CD14-positive monocyte (primary cell): ENCODE measurements around the gene MARCHF7. TPM values are rescaled to one million over a fixed set of nuclear protein-coding genes. Genes with fewer than 3 reads are reported as not detected.

Source experiments
- DNase-seq, 3 donors: peaks; one replicate each; pipeline ENCODE4 v3.0.0-alpha.2; 2011 to 2022
- H2AFZ ChIP-seq: 2 replicates; pipeline ENCODE4 v1.6.0; 2012; ENCODE audit warnings: mild to moderate bottlenecking, low read depth, low read length, inconsistent platforms; ENCODE audit not compliant: insufficient read depth, poor library complexity, severe bottlenecking
- H3K27ac ChIP-seq, 2 donors: 1 replicate in 1 of 2; 2 replicates in 1 of 2; pipeline ENCODE4 v1.5.1; 2012 to 2013; ENCODE audit warnings: low read length in 2 of 2, control low read depth in 1 of 2, inconsistent platforms in 1 of 2, low read depth in 1 of 2, mild to moderate bottlenecking in 1 of 2
- H3K27me3 ChIP-seq, 2 donors: one replicate each; pipeline versions ENCODE4 v1.6.0 to v1.6.1; 2011 to 2013; ENCODE audit warnings: low read length in 2 of 2; ENCODE audit not compliant: control insufficient read depth in 2 of 2, insufficient read depth in 2 of 2
- H3K36me3 ChIP-seq, 2 donors: replicated peaks in 1 of 2; 1 replicate in 1 of 2; 2 replicates in 1 of 2; pipeline versions ENCODE4 v1.5.1 to v1.6.1; 2012 to 2013; ENCODE audit warnings: low read length in 2 of 2, control low read depth in 1 of 2, inconsistent platforms in 1 of 2, mild to moderate bottlenecking in 1 of 2; ENCODE audit not compliant: insufficient read depth in 2 of 2, control insufficient read depth in 1 of 2
- H3K4me1 ChIP-seq, 2 donors: 1 replicate in 1 of 2; 2 replicates in 1 of 2; pipeline versions ENCODE4 v1.5.1 to v1.6.1; 2012 to 2013; ENCODE audit warnings: low read length in 2 of 2, control low read depth in 1 of 2, inconsistent platforms in 1 of 2, mild to moderate bottlenecking in 1 of 2, moderate library complexity in 1 of 2; ENCODE audit not compliant: insufficient read depth in 2 of 2, control insufficient read depth in 1 of 2
- H3K4me2 ChIP-seq: replicated peaks from 2 replicates; pipeline ENCODE3; 2012; ENCODE audit warnings: low read length, moderate library complexity, mild to moderate bottlenecking; ENCODE audit not compliant: poor library complexity, severe bottlenecking; ENCODE audit errors: extremely low read depth
- H3K4me3 ChIP-seq, 3 experiments: fragments of 200-600 bp in 1 of 3; sonication (generic) in 1 of 3; replicated peaks in 1 of 3; 1 replicate in 2 of 3; 2 replicates in 1 of 3; pipeline ENCODE4 v1.5.1; 2011 to 2013; ENCODE audit warnings: low read length in 3 of 3, mild to moderate bottlenecking in 3 of 3, control low read depth in 2 of 3, low read depth in 2 of 3, inconsistent platforms in 1 of 3, moderate library complexity in 1 of 3
- H3K79me2 ChIP-seq: 2 replicates; pipeline ENCODE4 v1.6.0; 2012; ENCODE audit warnings: mild to moderate bottlenecking, control low read depth, inconsistent platforms, low read length, moderate library complexity; ENCODE audit not compliant: insufficient read depth
- H3K9ac ChIP-seq: 2 replicates; pipeline ENCODE4 v1.6.0; 2017; ENCODE audit warnings: low read length, mild to moderate bottlenecking; ENCODE audit not compliant: insufficient read depth, poor library complexity, severe bottlenecking
- H3K9me3 ChIP-seq, 2 donors: replicated peaks in 1 of 2; 1 replicate in 1 of 2; 2 replicates in 1 of 2; pipeline versions ENCODE4 v1.5.1 to v1.6.1; 2012 to 2013; ENCODE audit warnings: low read length in 2 of 2, control low read depth in 1 of 2; ENCODE audit not compliant: control insufficient read depth in 1 of 2, insufficient read depth in 1 of 2
- H4K20me1 ChIP-seq: 2 replicates; pipeline ENCODE4 v1.6.0; 2012; ENCODE audit warnings: mild to moderate bottlenecking, low read length, control low read depth, moderate library complexity; ENCODE audit not compliant: insufficient read depth
- H3K27ac Mint-ChIP-seq, 7 donors: one replicate each; pipeline ENCODE4 v1.8.0; 2020; ENCODE audit warnings: mild to moderate bottlenecking in 7 of 7, mixed read lengths in 7 of 7, moderate library complexity in 6 of 7, inconsistent platforms in 2 of 7
- H3K27me3 Mint-ChIP-seq, 3 donors: one replicate each; pipeline ENCODE4 v1.8.0; 2021 to 2022; ENCODE audit warnings: low read depth in 3 of 3, mild to moderate bottlenecking in 3 of 3, mixed read lengths in 3 of 3, moderate library complexity in 3 of 3, inconsistent platforms in 1 of 3
- H3K36me3 Mint-ChIP-seq, 2 donors: one replicate each; pipeline ENCODE4 v1.8.0; 2020; ENCODE audit warnings: mixed read lengths in 2 of 2, inconsistent platforms in 1 of 2, mild to moderate bottlenecking in 1 of 2
- H3K4me1 Mint-ChIP-seq: one replicate; pipeline ENCODE4 v1.8.0; 2020; ENCODE audit warnings: mild to moderate bottlenecking, mixed read lengths
- H3K4me3 Mint-ChIP-seq, 2 donors: one replicate each; pipeline ENCODE4 v1.8.0; 2020; ENCODE audit warnings: mild to moderate bottlenecking in 2 of 2, mixed read lengths in 2 of 2, moderate library complexity in 1 of 2
- H3K9me3 Mint-ChIP-seq, 7 donors: one replicate each; pipeline ENCODE4 v1.8.0; 2020 to 2022; ENCODE audit warnings: mixed read lengths in 7 of 7, mild to moderate bottlenecking in 6 of 7, moderate library complexity in 6 of 7, inconsistent platforms in 2 of 7
- WGBS: methylation state at CpG from one replicate; pipeline ENCODE4 v1.1.5; 2013; ENCODE audit warnings: missing lambda C conversion rate; ENCODE audit not compliant: insufficient coverage; 5-methylcytosine and 5-hydroxymethylcytosine counted together
- intact Hi-C, 2 donors: fragments of 100-400 bp; cut with micrococcal nuclease; formaldehyde crosslinking; loops; one replicate each; pipeline versions ENCODE4 v1.15.0 to v1.15.1; 2023
- polyA plus RNA-seq, 3 donors: library from polyadenylated mRNA; depleted of rRNA in 1 of 3; unstranded in 2 of 3; stranded (reverse) in 1 of 3; fragments of 300-500 nt in 2 of 3; fragments of >200 nt in 1 of 3; fragmentation: Illumina TruSeq in 2 of 3; gene quantifications; 1 replicate in 2 of 3; 2 replicates in 1 of 3; pipeline ENCODE4 v1.2.3, GENCODE V29; 2012 to 2021
- TF ChIP-seq, protein P1 (sequence below): fragments of 200-600 bp; IDR thresholded peaks from one replicate; pipeline ENCODE4 v1.8.0; 2022; ENCODE audit warnings: antibody characterized with exemption, mild to moderate bottlenecking

The MARCHF7 gene
- polyA plus RNA-seq, 3 donors, result 46.7 to 124 (median 102) TPM

DNA sequence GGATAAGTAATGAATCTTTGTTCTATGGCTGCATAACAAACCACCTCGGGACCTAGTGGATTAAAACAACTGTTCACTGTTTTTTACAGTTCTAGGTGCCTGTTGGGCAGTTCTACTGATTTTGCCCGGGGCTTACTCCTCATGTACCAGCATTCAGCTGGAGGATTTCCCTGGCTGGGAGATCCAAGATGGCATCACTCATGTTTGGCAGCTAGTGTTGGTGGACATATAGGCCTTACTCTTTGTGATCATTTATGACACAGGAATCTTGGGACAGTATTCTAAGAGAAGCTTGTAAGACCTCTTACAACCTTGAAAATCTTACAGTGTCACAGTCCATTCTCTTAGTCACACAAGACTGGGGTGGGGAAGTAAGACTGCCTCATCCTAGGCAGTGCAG lies 4.6 kb downstream of the MARCHF7 start:
- intact Hi-C loops, result loop anchor here (5.0 to 10.0 kb wide), 3 partner anchors 80 to 92 kb away; partner anchors contain the start of gene CD302 (in 1 of the 2)
- 100% methylated on average over 2 of the region's 2 CpGs for WGBS
- Mint-ChIP-seq H3K4me1 (peaks cover 47% of the 10 kb centered on the region), H3K27ac (peak overlapping the region in 6 of 7 donors; percentile 23 to 87 (median 62)), H3K36me3 (peaks cover 44 to 55% of the 10 kb centered on the region in 2 donors), H3K4me3 (no peak overlapping the region), H3K9me3 (peaks cover 0 to 2% (median 0%) of the 10 kb centered on the region in 7 donors), H3K27me3 (no peaks in the 10 kb centered on the region)
- peaks cover 100% of the 10 kb centered on the region for H3K79me2 ChIP-seq
- H3K9me3 ChIP-seq, result no peaks in the 10 kb centered on the region
- H4K20me1 ChIP-seq, result peaks cover 83% of the 10 kb centered on the region
- peaks cover 36 to 68% of the 10 kb centered on the region in 2 donors for H3K36me3 ChIP-seq
- peak overlapping the region; percentile 8 for H3K4me2 ChIP-seq
- H2AFZ ChIP-seq, result no peak overlapping the region
- TF ChIP-seq, protein P1, sequence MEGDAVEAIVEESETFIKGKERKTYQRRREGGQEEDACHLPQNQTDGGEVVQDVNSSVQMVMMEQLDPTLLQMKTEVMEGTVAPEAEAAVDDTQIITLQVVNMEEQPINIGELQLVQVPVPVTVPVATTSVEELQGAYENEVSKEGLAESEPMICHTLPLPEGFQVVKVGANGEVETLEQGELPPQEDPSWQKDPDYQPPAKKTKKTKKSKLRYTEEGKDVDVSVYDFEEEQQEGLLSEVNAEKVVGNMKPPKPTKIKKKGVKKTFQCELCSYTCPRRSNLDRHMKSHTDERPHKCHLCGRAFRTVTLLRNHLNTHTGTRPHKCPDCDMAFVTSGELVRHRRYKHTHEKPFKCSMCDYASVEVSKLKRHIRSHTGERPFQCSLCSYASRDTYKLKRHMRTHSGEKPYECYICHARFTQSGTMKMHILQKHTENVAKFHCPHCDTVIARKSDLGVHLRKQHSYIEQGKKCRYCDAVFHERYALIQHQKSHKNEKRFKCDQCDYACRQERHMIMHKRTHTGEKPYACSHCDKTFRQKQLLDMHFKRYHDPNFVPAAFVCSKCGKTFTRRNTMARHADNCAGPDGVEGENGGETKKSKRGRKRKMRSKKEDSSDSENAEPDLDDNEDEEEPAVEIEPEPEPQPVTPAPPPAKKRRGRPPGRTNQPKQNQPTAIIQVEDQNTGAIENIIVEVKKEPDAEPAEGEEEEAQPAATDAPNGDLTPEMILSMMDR, result no peak
- no peak overlapping the region for H3K9ac ChIP-seq
- H3K27ac ChIP-seq, result peak overlapping the region in 1 of 2 donors; percentile 67
- peak in 2 of 3 donors; percentile 10 to 12 for DNase-seq
- peaks cover 19 to 31% of the 10 kb centered on the region in 2 donors for H3K4me1 ChIP-seq
- H3K4me3 ChIP-seq, result no peak overlapping the region
- H3K27me3 ChIP-seq, result no peaks in the 10 kb centered on the region

DNA sequence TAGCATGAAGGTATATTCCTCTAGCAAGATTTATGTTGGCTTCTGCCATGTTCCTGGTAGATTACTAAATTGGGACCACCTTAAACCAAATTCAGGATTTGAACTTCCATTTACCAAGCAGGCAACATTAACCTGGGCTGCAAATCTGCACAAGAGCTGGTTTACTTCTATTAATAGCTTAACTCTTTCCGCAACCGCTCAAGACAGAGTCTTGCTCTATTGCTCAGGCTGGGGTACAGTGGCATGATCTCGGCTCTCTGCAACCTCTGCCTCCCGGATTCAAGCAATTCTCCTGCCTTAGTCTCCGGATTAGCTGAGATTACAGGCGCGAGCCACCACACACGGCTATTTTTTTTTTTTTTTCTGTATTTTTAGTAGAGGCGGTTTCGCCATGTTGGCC lies 8.4 kb downstream of the MARCHF7 start:
- TF ChIP-seq, protein P1, result no peak
- H3K79me2 ChIP-seq, result peaks cover 100% of the 10 kb centered on the region
- peaks cover 100% of the 10 kb centered on the region for H4K20me1 ChIP-seq
- no peak overlapping the region for H3K4me2 ChIP-seq
- WGBS, result 100% methylated on average over 4 of the region's 10 CpGs
- DNase-seq, result no peak
- H3K27ac Mint-ChIP-seq, result peak overlapping the region in 1 of 7 donors; percentile 22
- no peak overlapping the region for H2AFZ ChIP-seq
- H3K27ac ChIP-seq, result peak overlapping the region in 1 of 2 donors; percentile 64
- peaks cover 56% of the 10 kb centered on the region for H3K4me1 Mint-ChIP-seq
- peaks cover 14 to 25% of the 10 kb centered on the region in 2 donors for H3K4me1 ChIP-seq
- no peak overlapping the region for H3K4me3 ChIP-seq
- peaks cover 41 to 67% of the 10 kb centered on the region in 2 donors for H3K36me3 Mint-ChIP-seq
- peaks cover 0 to 5% (median 0%) of the 10 kb centered on the region in 7 donors for H3K9me3 Mint-ChIP-seq
- H3K9ac ChIP-seq, result peak overlapping the region; percentile 10
- peaks cover 34 to 53% of the 10 kb centered on the region in 2 donors for H3K36me3 ChIP-seq
- intact Hi-C loops, result no loop called here
- H3K4me3 Mint-ChIP-seq, result no peak overlapping the region
- H3K27me3 ChIP-seq, result no peaks in the 10 kb centered on the region
- no peaks in the 10 kb centered on the region for H3K27me3 Mint-ChIP-seq
- no peaks in the 10 kb centered on the region for H3K9me3 ChIP-seq
